ENCODE results near the gene LSAMP. TPM values are rescaled to one million over a fixed set of nuclear protein-coding genes. Genes with fewer than 3 reads are reported as not detected.
A peak's percentile ranks its signal among the peaks of the same experiment; 100 is the strongest.

LSAMP gene
- total RNA-seq, 1 donor from 2014 or later: 19.9 TPM

- DNase-seq (no peak), ATAC-seq (no peak)
- intact Hi-C loops (cut with micrococcal nuclease): no loop called here
Measured at GRCh38 chr3:116150655-116151167, 294.6 kb downstream of the LSAMP start.

GRCh38 chr3:116148881-116149851 lies 296.1 kb downstream of the LSAMP start:
- no peak for ATAC-seq
- intact Hi-C loops (cut with micrococcal nuclease): no loop called here

DNA sequence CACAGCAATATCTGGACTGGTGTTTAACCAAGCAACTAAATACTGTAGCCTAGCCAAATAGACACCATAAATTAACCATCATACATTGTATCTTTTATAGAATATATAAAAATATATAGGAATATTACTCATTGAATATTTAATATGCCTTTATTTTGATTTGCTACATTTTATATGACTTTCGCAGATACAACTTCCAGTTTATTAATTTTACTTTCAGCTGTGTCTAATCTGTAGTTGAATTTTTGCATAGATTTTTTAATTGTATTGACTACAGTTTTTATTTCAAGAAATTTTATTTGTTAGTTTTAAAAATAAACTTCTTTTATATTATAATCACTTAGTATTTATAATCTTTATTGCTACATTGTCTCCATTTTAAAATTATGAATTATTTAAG lies 299.7 kb downstream of the LSAMP start:
- DNase-seq: no peak

More at GRCh38 chr3:116148881-116149851, 296.1 kb downstream of the LSAMP start:
- no peak for DNase-seq

GRCh38 chr3:116141724-116142123 lies 303.6 kb downstream of the LSAMP start:
- DNase-seq: no peak
- ATAC-seq: no peak
- intact Hi-C loops (cut with micrococcal nuclease): no loop called here

More for the DNA sequence above, 299.7 kb downstream of the LSAMP start:
- no peak for ATAC-seq
- intact Hi-C loops (cut with micrococcal nuclease): no loop called here

DNA sequence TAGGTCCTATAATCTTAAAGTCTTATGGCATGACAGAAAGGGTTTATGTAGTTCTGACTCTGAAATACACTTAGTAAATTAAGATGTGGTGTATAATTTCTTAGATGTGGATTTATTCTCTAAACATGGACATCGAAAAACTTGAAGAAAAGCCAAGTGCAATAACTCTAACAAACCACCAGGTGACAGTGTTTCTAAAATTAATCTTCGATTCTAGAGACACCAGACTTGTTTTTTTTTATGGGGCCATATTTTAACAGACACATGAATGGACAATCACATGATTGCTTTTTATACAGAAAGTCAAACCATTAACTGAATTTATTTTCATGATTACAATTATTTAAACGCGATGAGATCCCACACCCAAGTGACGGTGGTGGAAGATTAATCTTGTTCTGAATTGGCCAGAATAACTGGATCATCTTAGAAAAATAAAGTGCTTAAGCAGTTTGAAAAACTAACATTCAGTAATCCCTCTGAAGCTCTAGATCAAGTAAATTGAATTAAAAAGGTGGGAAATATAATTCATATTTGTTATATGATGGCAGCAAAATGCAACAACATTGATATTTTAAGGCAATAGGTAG lies 305.1 kb downstream of the LSAMP start:
- ATAC-seq: no peak
- intact Hi-C loops (cut with micrococcal nuclease): no loop called here
- no peak for DNase-seq

DNA sequence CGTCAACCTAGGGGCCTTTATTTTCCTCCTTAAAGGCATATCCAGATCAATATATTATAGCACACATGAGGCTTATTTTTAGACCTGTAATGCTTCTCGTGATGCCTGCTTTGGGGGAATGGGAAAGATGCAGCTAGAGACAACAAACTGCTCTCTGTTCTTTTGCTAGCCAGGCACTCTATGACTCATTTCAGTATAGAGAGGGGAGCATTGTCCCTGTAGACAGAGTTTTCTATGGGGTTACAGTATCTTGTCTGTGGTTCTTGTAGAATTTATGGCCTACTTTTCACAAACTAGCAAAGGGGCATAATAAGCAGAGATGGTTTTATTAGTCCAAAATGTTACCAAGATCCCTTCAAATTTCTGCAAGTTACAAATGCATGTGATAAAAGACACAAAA lies 305.6 kb downstream of the LSAMP start:
- no peak for ATAC-seq
- intact Hi-C loops (cut with micrococcal nuclease): no loop called here

DNA sequence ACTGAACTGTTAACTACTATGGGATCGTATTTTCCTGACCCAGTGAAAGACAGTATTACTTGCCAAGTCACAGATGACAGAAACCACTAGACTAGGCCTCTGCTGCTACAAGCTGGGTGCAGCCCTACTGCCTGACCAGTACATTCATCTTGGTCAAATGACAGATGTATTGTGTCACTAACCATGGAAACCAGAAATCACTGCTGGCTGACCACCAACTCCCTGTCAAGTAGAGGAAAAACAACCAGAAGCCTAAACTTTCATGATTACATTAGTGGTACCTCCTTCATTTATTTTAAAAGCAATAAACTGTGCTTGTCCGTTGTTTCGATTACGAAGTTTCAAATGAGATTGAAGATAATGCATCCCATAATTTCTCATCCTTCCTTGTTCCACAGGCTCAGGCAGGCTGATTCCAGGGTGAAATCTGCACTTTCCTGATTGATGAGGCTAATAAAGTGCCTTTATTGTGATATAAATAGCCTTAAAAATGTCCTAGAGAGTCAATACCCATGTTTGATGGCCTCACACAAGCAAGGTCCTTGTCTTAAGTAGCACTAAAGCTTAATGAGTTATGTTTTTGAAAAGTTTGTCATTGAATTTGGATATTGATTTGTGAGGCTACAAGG lies 309.7 kb downstream of the LSAMP start:
- DNase-seq (peak; percentile 36), ATAC-seq (peak; percentile 98)
- intact Hi-C loops (cut with micrococcal nuclease): no loop called here

More for the DNA sequence above, 305.6 kb downstream of the LSAMP start:
- DNase-seq: no peak

- ATAC-seq (no peak), DNase-seq (no peak)
- intact Hi-C loops (cut with micrococcal nuclease): no loop called here
Measured at GRCh38 chr3:116129187-116129946, 315.9 kb downstream of the LSAMP start.

GRCh38 chr3:116127464-116127863 lies 317.8 kb downstream of the LSAMP start:
- ATAC-seq: no peak
- intact Hi-C loops (cut with micrococcal nuclease): no loop called here

GRCh38 chr3:116124166-116124565 lies 321.1 kb downstream of the LSAMP start:
- DNase-seq (no peak), ATAC-seq (no peak)
- intact Hi-C loops (cut with micrococcal nuclease): no loop called here

More at GRCh38 chr3:116127464-116127863, 317.8 kb downstream of the LSAMP start:
- DNase-seq: no peak

GRCh38 chr3:116118475-116119169 lies 326.7 kb downstream of the LSAMP start:
- DNase-seq: no peak
- intact Hi-C loops (cut with micrococcal nuclease): no loop called here
- no peak for ATAC-seq

DNA sequence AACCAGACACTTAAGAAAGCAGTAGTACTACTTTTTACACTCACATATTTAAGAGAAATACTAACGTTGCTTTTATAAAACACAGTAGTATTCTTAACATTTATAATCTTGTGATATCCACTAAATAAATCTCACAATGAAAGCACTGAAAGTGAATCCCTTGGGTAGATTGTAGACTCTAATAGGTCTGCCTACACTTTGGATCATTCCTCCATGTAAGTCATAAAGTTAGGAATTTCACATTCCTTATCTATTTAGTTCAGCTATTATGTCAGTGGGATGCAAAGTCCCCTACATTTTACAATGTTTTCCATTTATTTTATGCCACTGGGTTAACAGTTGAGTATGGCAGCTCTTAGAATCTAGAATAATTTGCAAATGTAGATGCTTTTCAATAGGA lies 330.7 kb downstream of the LSAMP start:
- ATAC-seq: no peak
- intact Hi-C loops (cut with micrococcal nuclease): no loop called here
- no peak for DNase-seq

DNA sequence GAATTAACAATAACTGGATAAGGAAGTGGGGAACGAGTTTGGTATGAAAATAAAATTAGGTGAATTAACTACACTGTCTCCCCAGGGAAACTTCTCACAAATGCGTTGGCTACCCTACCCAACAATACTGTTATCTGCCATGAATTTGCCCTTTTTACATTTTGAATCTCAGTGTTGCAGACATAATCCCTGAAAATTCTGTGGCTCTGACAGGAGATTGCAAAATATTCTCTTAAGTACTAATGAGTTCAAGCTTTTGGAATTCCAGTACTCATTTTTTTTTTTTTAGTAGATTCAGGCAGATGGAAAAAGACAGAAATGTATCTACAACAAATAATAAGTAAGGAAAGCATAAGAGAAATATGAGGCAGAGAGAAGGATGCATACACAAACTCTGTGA lies 332.6 kb downstream of the LSAMP start:
- intact Hi-C loops (cut with micrococcal nuclease): no loop called here
- ATAC-seq (peak; percentile 26), DNase-seq (no peak)

GRCh38 chr3:116111765-116112164 lies 333.5 kb downstream of the LSAMP start:
- intact Hi-C loops (cut with micrococcal nuclease): no loop called here
- ATAC-seq: no peak
- DNase-seq: no peak

DNA sequence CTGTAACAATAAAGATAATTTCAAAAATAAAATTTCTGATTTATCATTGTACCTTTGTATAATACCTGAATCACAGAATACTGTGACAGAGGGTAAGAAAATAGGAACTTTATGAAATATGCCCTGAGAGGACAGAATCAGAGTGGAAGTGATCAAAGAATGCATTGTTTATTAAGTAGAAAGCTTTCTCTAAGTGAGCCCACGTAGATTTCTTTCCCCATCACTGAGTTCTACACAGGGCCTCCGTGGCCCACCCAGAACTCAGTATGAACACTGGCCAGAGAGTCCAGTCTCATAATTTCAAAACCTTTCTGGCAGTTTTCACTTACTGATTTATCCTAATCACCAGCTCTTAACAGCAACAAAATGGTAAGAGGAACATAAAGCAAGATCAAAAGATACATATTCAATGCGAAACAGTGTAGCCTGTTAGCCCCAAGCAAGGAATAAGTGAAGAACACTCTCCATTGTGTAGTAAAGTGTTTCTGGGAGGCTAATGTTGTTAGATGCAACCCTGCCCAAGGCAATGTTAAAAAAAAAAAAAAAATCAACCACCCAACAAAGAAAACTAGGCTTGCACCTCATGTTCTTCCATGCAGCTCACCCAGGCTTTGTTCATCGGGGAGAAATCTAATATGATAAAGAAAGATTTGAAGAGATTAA lies 341.3 kb downstream of the LSAMP start:
- ATAC-seq: no peak
- intact Hi-C loops (cut with micrococcal nuclease): no loop called here
- DNase-seq: no peak

GRCh38 chr3:116102037-116102436 lies 343.2 kb downstream of the LSAMP start:
- DNase-seq (no peak), ATAC-seq (no peak)
- intact Hi-C loops (cut with micrococcal nuclease): no loop called here

GRCh38 chr3:116097226-116097625 lies 348.1 kb downstream of the LSAMP start:
- intact Hi-C loops (cut with micrococcal nuclease): no loop called here
- no peak for ATAC-seq
- DNase-seq: no peak

DNA sequence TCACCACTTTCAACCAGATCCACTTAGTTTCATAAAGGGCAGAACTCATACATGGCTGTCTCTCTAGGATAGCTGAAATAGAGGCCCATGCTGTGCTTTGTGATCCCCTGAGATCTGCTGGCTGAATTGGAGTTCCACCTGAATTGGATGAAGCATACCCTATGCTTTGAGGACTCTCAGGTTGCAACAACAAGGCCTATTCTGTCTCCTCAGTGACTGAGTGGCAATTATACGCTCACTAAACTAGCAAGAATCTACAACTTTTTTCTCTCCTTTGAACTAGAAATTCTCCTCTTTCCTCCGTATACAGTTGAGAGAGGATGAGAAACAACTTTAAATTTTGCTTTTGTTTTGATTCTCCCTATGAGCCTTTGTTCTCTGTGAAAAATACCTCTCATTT lies 348.7 kb downstream of the LSAMP start:
- intact Hi-C loops (cut with micrococcal nuclease): no loop called here
- DNase-seq (no peak), ATAC-seq (no peak)

All from left ventricle myocardium superior (tissue), 1 donor.